ENCODE data around the gene RAET1G. TPM values are rescaled to one million over a fixed set of nuclear protein-coding genes. Genes with fewer than 3 reads are reported as not detected.
"Not testable (repeated sequence)": the region's sequence is repeated elsewhere in the genome, so short reads cannot be mapped to it uniquely, and the experiment has no call there.

Gene RAET1G
- polyA plus RNA-seq, 1 donor, result 0.28 TPM

GRCh38 chr6:149941583-149942460 lies 18.9 kb upstream of the RAET1G start, which contains the start of gene ULBP2:
TSS of gene ULBP2 (plus strand) at chr6:149942014. CDS start at chr6:149942073, 59 bp downstream.
- Histone ChIP-seq H3K4me1 (ENCODE audit: control insufficient read depth, insufficient read depth, low read length) (peaks cover 3% of the 10 kb centered on the region), H3K36me3 (ENCODE audit: control insufficient read depth, insufficient read depth, low read length) (no peaks in the 10 kb centered on the region), H3K9me3 (ENCODE audit: control insufficient read depth, low read depth, low read length) (peaks cover 12% of the 10 kb centered on the region), H3K27me3 (ENCODE audit: control insufficient read depth, insufficient read depth, low read length) (peaks cover 69% of the 10 kb centered on the region), H3K27ac (ENCODE audit: low read length) (no peak within 1 kb of the TSS), H3K4me3 (ENCODE audit: low read length) (peak within 1 kb of the TSS; percentile 40)
- no CpG with 5 or more reads among the region's 62 CpGs for WGBS (ENCODE audit: insufficient coverage, low lambda C conversion rate)
- peak; percentile 61 to 80 for DNase-seq

- WGBS (ENCODE audit: insufficient coverage, low lambda C conversion rate), result no CpG with 5 or more reads among the region's 6 CpGs
- H3K27ac ChIP-seq (ENCODE audit: low read length), result no peak overlapping the region
- H3K36me3 ChIP-seq (ENCODE audit: control insufficient read depth, insufficient read depth, low read length), result no peaks in the 10 kb centered on the region
- no peak for DNase-seq
- H3K4me3 ChIP-seq (ENCODE audit: low read length), result no peak overlapping the region
- H3K9me3 ChIP-seq (ENCODE audit: control insufficient read depth, low read depth, low read length), result peaks cover 12% of the 10 kb centered on the region
- H3K4me1 ChIP-seq (ENCODE audit: control insufficient read depth, insufficient read depth, low read length), result peaks cover 3% of the 10 kb centered on the region
- peaks cover 77% of the 10 kb centered on the region for H3K27me3 ChIP-seq (ENCODE audit: control insufficient read depth, insufficient read depth, low read length)
Measured at GRCh38 chr6:149940672-149940982, 17.7 kb upstream of the RAET1G start.

- Histone ChIP-seq H3K27ac (ENCODE audit: low read length) (no peak overlapping the region), H3K4me1 (ENCODE audit: control insufficient read depth, insufficient read depth, low read length) (peaks cover 3% of the 10 kb centered on the region), H3K9me3 (ENCODE audit: control insufficient read depth, low read depth, low read length) (peaks cover 12% of the 10 kb centered on the region), H3K27me3 (ENCODE audit: control insufficient read depth, insufficient read depth, low read length) (peaks cover 82% of the 10 kb centered on the region), H3K36me3 (ENCODE audit: control insufficient read depth, insufficient read depth, low read length) (no peaks in the 10 kb centered on the region), H3K4me3 (ENCODE audit: low read length) (no peak overlapping the region)
- no peak for DNase-seq
- WGBS (ENCODE audit: insufficient coverage, low lambda C conversion rate), result no CpG with 5 or more reads among the region's 6 CpGs
Measured at GRCh38 chr6:149939909-149940671, 17.2 kb upstream of the RAET1G start.

DNA sequence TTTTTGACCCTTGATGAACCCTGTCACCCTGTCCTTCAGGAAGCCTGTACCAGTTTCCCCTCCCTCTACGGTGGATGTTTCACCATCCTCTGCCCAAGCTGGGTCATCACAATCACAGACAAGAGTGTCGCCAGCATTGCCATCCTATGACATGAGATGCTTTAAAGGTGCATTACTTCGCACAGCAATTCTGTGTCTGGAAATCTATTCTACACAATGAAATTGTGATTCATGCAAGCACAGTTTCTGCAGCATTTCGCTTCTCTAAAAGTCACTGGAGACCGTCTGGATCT lies 16.4 kb upstream of the RAET1G start:
- no peaks in the 10 kb centered on the region for H3K36me3 ChIP-seq (ENCODE audit: control insufficient read depth, insufficient read depth, low read length)
- no peak overlapping the region for H3K4me3 ChIP-seq (ENCODE audit: low read length)
- peaks cover 3% of the 10 kb centered on the region for H3K4me1 ChIP-seq (ENCODE audit: control insufficient read depth, insufficient read depth, low read length)
- WGBS (ENCODE audit: insufficient coverage, low lambda C conversion rate), result 0% methylated on average over 1 of the region's 5 CpGs
- H3K9me3 ChIP-seq (ENCODE audit: control insufficient read depth, low read depth, low read length), result peaks cover 12% of the 10 kb centered on the region
- DNase-seq, result no peak
- H3K27ac ChIP-seq (ENCODE audit: low read length), result no peak overlapping the region
- H3K27me3 ChIP-seq (ENCODE audit: control insufficient read depth, insufficient read depth, low read length), result peaks cover 90% of the 10 kb centered on the region

DNA sequence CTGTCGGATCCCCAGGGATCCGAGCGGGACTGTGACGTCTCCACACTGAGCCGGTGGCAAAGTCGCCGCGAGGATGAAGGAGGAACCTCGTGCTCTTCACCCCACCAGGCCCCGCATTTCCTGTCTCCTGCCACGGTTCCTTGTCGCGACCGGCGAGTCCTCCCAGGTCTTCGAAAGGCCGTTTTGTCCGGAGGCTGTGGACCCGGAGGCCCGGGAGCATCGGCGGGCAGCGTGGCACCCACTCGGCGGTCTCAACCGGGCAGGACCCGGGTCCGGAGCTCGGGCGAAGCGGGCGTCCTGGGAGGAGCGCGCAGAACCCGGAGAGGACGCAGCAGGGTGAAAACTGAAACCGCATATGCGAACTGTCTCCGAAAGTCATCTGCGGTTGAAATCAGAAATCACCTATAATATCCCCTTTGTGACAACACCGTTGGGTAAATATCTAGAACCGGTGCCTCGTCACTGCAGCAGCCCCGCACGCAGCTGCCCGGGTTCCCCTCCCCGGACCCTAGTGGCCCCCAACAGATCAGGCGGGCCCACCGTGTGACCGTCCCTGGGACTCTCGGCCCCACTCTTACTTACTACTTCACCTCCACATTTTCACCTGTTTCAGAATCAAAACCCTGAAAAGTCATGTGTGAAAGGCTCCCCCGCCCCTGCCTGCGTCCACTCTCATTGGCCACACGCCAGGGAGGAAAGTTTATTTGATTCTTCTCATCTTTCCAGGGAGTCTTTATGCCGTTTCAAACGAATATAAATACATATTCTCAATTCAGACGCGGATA lies 15.8 kb upstream of the RAET1G start:
- H3K4me1 ChIP-seq (ENCODE audit: control insufficient read depth, insufficient read depth, low read length), result peaks cover 3% of the 10 kb centered on the region
- H3K27me3 ChIP-seq (ENCODE audit: control insufficient read depth, insufficient read depth, low read length), result peaks cover 91% of the 10 kb centered on the region
- H3K9me3 ChIP-seq (ENCODE audit: control insufficient read depth, low read depth, low read length), result peaks cover 12% of the 10 kb centered on the region
- no peak overlapping the region for H3K27ac ChIP-seq (ENCODE audit: low read length)
- H3K4me3 ChIP-seq (ENCODE audit: low read length), result peak overlapping the region; percentile 24
- peak in 1 of 2 donors; percentile 44 for DNase-seq
- no peaks in the 10 kb centered on the region for H3K36me3 ChIP-seq (ENCODE audit: control insufficient read depth, insufficient read depth, low read length)
- no CpG with 5 or more reads among the region's 58 CpGs for WGBS (ENCODE audit: insufficient coverage, low lambda C conversion rate)

- not testable (repeated sequence) for H3K36me3 ChIP-seq (ENCODE audit: control insufficient read depth, insufficient read depth, low read length); DNase-seq; H3K4me3 ChIP-seq (ENCODE audit: low read length); H3K4me1 ChIP-seq (ENCODE audit: control insufficient read depth, insufficient read depth, low read length); H3K27ac ChIP-seq (ENCODE audit: low read length)
- WGBS (ENCODE audit: insufficient coverage, low lambda C conversion rate), result no CpG with 5 or more reads among the region's 20 CpGs
- Histone ChIP-seq H3K9me3 (ENCODE audit: control insufficient read depth, low read depth, low read length) (peaks cover 12% of the 10 kb centered on the region), H3K27me3 (ENCODE audit: control insufficient read depth, insufficient read depth, low read length) (peaks cover 93% of the 10 kb centered on the region)
Measured at GRCh38 chr6:149938013-149938570, 15.2 kb upstream of the RAET1G start.

DNA sequence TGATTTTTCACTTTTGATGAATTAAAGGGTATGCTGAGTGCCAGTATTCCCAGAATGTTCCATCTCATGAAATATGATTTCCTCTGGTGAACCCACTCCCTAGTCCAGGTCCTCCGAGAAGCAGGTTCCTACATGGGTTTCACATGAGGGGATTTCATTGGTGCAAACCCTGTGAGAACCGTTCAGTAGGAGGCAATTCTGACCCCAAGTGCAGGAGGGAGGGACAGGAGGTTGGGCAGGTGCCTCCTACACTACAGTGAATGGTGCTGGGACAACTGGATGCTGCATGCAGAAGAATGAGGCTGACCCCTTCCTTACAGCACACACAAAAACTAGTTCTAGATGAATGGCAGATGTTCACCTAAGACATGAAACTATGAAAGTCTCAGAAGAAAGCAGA lies 13.8 kb upstream of the RAET1G start:
- DNase-seq, result no peak
- WGBS (ENCODE audit: insufficient coverage, low lambda C conversion rate), result no CpG with 5 or more reads among the region's 2 CpGs
- Histone ChIP-seq H3K4me3 (ENCODE audit: low read length) (no peak overlapping the region), H3K27me3 (ENCODE audit: control insufficient read depth, insufficient read depth, low read length) (peaks cover 82% of the 10 kb centered on the region), H3K9me3 (ENCODE audit: control insufficient read depth, low read depth, low read length) (peaks cover 12% of the 10 kb centered on the region), H3K27ac (ENCODE audit: low read length) (no peak overlapping the region), H3K36me3 (ENCODE audit: control insufficient read depth, insufficient read depth, low read length) (no peaks in the 10 kb centered on the region), H3K4me1 (ENCODE audit: control insufficient read depth, insufficient read depth, low read length) (peaks cover 3% of the 10 kb centered on the region)

DNA sequence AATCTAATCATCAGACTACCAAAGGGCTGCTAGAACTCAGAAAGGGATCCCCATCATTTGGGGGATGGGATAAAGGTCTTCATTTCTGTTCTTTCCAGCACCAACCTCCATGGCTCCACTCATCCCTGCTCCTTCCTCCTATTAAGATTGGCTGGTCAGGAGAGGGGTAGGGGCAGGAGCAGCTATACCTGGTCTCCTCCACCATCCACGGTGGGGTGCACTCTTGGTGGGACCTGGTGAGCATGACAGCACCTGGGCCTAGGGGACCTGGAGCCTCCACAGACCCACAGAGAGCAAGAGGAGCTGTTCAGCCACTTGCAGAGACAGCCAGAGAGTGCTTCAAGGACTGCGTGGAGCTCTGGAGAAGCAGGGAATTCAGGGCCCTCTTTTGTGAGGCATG lies 12.7 kb upstream of the RAET1G start:
- no peaks in the 10 kb centered on the region for H3K36me3 ChIP-seq (ENCODE audit: control insufficient read depth, insufficient read depth, low read length)
- H3K27me3 ChIP-seq (ENCODE audit: control insufficient read depth, insufficient read depth, low read length), result peaks cover 81% of the 10 kb centered on the region
- H3K4me3 ChIP-seq (ENCODE audit: low read length), result no peak overlapping the region
- no CpG with 5 or more reads among the region's 2 CpGs for WGBS (ENCODE audit: insufficient coverage, low lambda C conversion rate)
- no peak overlapping the region for H3K27ac ChIP-seq (ENCODE audit: low read length)
- no peak for DNase-seq
- peaks cover 3% of the 10 kb centered on the region for H3K4me1 ChIP-seq (ENCODE audit: control insufficient read depth, insufficient read depth, low read length)
- H3K9me3 ChIP-seq (ENCODE audit: control insufficient read depth, low read depth, low read length), result peaks cover 9% of the 10 kb centered on the region

DNA sequence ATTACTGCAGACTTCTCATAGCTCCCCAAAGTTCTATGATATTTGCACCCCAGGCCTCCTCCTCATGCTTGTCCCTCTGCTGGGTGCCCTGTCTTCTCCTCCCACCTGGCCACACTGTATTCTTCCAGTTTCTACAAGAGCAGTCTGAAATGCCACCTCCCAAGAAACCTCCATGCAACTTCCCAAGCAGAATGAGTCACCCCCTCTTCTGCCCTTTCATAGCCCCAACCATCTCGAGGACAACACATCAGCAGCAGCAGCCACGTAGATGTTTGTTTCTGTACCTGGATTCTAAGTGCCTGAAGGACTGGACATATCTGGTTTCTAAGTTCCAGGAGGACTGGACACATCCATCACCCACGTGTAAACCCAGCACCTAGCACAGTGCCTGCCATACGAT lies 12.3 kb upstream of the RAET1G start:
- Histone ChIP-seq H3K27me3 (ENCODE audit: control insufficient read depth, insufficient read depth, low read length) (peaks cover 81% of the 10 kb centered on the region), H3K27ac (ENCODE audit: low read length) (no peak overlapping the region), H3K4me3 (ENCODE audit: low read length) (no peak overlapping the region), H3K36me3 (ENCODE audit: control insufficient read depth, insufficient read depth, low read length) (no peaks in the 10 kb centered on the region), H3K9me3 (ENCODE audit: control insufficient read depth, low read depth, low read length) (peaks cover 9% of the 10 kb centered on the region), H3K4me1 (ENCODE audit: control insufficient read depth, insufficient read depth, low read length) (peaks cover 3% of the 10 kb centered on the region)
- DNase-seq, result no peak
- no CpG with 5 or more reads among the region's 4 CpGs for WGBS (ENCODE audit: insufficient coverage, low lambda C conversion rate)

Measured in large intestine (tissue), 3 donors.